Measurements from ENCODE around the gene BDKRB1. TPM values are rescaled to one million over a fixed set of nuclear protein-coding genes. Genes with fewer than 3 reads are reported as not detected.

Gene BDKRB1
- total and polyA plus RNA-seq, 9 of the 15 experiments (the other 6 are each of a cell fraction or from before 2014, with no cell fraction given): 0.06 to 0.23 (median 0.09) TPM; not detected in 1

DNA sequence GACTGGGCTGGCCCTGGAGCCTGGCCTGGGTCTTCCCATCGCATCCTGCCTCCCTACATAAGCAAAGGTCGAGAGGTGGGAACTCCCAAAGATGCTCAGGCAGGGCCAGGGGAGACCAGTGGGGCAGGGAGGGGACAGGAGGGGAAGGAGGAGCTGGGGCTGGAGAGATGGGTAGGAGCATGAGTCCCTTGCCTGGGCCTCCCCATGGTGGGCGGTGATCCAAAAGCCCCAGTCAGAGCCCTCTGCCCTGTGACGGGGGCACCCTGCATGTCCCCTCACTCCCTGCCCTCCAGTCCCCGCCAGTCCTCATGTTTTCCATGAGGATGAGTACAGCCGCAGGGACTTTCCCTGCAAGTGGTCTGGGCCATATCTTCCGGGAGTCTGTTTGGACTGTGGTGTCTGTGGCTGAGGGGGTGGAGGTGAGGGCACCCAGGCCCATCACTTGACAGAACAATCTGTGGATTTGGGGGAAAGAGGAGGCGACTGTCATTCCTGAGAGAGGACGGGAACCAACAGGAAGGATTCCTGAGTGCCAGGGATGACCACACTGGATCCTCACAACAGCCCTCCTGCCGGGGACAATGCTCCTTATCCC, 42.0 kb upstream of the BDKRB1 start (continued):
- TF ChIP-seq, protein P1, sequence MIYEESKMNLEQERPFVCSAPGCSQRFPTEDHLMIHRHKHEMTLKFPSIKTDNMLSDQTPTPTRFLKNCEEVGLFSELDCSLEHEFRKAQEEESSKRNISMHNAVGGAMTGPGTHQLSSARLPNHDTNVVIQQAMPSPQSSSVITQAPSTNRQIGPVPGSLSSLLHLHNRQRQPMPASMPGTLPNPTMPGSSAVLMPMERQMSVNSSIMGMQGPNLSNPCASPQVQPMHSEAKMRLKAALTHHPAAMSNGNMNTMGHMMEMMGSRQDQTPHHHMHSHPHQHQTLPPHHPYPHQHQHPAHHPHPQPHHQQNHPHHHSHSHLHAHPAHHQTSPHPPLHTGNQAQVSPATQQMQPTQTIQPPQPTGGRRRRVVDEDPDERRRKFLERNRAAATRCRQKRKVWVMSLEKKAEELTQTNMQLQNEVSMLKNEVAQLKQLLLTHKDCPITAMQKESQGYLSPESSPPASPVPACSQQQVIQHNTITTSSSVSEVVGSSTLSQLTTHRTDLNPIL (CRISPR knock-in tag; IDR thresholded peaks at IDR 0.05): no peak
- TF ChIP-seq ETS2 (tag; IDR thresholded peaks at IDR 0.05; ENCODE audit: borderline replicate concordance, poor library complexity, severe bottlenecking): no peak

DNA sequence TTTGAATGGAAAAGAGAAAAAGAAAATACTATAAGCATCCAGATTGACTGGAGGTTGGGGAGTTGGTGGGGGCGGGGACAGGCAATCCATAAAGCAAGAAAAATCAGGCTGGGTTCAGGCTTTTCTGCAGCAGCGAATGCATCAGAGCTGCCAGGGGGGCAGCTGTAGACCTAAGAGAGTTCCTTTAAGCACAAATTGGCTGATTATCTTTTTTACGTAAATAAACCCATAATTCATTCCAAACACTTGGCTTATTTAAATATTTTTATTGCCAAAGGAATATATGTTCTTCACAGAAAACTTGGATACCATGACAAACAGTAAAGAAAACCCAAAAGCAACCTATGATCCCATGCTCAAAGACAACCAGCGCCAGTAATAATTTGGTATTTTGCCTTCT, 41.2 kb upstream of the BDKRB1 start:
- H3K9me1 ChIP-seq (ENCODE audit: control insufficient read depth, insufficient read depth, low read length): no peaks in the 10 kb centered on the region
- BruUV-seq (replicated peaks): no TSS peak
- H3K4me3 ChIP-seq: no peak overlapping the region
- H4K20me1 ChIP-seq (replicated peaks; ENCODE audit: control insufficient read depth, insufficient read depth, low read length): no peaks in the 10 kb centered on the region; the same call in 1 of the 2 replicates
- H3K27ac ChIP-seq (ENCODE audit: extremely low read depth, low read depth, low read length): no peak overlapping the region
- in situ Hi-C loops (cut with MboI) (no loop called here), intact Hi-C loops (cut with micrococcal nuclease) (no loop called here)
- ChIA-PET CTCF (ENCODE audit: low intra/inter-chr PET ratio) (no interaction called here), POLR2A (no interaction called here)
- H3K9me3 ChIP-seq (replicated peaks; ENCODE audit: control insufficient read depth, insufficient read depth, low read depth, low read length): no peaks in the 10 kb centered on the region
- peaks cover 0 to 25% of the 10 kb centered on the region in 2 experiments; a peak in 3 of 5 replicates for H3K27me3 ChIP-seq (ENCODE audit: control insufficient read depth in 2 of 2, insufficient read depth in 2 of 2, low read length in 2 of 2)
- FAIRE-seq (no peak), ATAC-seq (no peak), DNase-seq (ENCODE audit: extremely low read depth in 1 of 4, low spot score in 3 of 4) (no peak)
- H2AFZ ChIP-seq (ENCODE audit: low read depth, low read length): no peak overlapping the region
- TF ChIP-seq POLR2G (IDR thresholded peaks at IDR 0.05; ENCODE audit: low read depth, low read length): no peak
- TF ChIP-seq EGR1 (conservative IDR thresholded peaks at IDR 0.05): no peak
- no peak for TF ChIP-seq NR1H2 (CRISPR knock-in tag; IDR thresholded peaks at IDR 0.05)
- TF ChIP-seq ZFP36 (IDR thresholded peaks at IDR 0.05; ENCODE audit: low read depth, low read length, partially characterized antibody): no peak
- no peak for TF ChIP-seq CUX1 (CRISPR knock-in tag; IDR thresholded peaks at IDR 0.05)
- TF ChIP-seq CHCHD3 (CRISPR knock-in tag; IDR thresholded peaks at IDR 0.05): no peak
- no peak for TF ChIP-seq MAZ (CRISPR knock-in tag; conservative IDR thresholded peaks at IDR 0.05 in 1 of 2, IDR thresholded peaks at IDR 0.05 in 1 of 2)
- TF ChIP-seq ZNF444 (CRISPR knock-in tag; IDR thresholded peaks at IDR 0.05): no peak
- TF ChIP-seq SLC30A9 (CRISPR knock-in tag; IDR thresholded peaks at IDR 0.05): no peak
- no peak for TF ChIP-seq ZSCAN32 (CRISPR knock-in tag; IDR thresholded peaks at IDR 0.05)
- TF ChIP-seq MAFF (IDR thresholded peaks at IDR 0.05; ENCODE audit: low read length): no peak
- no peak for TF ChIP-seq HNRNPL (IDR thresholded peaks at IDR 0.05; ENCODE audit: low read depth, low read length)
- H3K79me2 ChIP-seq (ENCODE audit: control insufficient read depth, insufficient read depth, low read length): no peaks in the 10 kb centered on the region
- no peak overlapping the region for H3K4me2 ChIP-seq (ENCODE audit: insufficient read depth, low read length)
- no peak overlapping the region for H3K9ac ChIP-seq (ENCODE audit: insufficient read depth in 1 of 2, low read depth in 2 of 2, low read length in 2 of 2)
- H3K36me3 ChIP-seq (ENCODE audit: control insufficient read depth, insufficient read depth, low read length): no peaks in the 10 kb centered on the region
- H3K4me1 ChIP-seq (replicated peaks in 1 of 2; ENCODE audit: control insufficient read depth in 2 of 2, insufficient read depth in 2 of 2, low read length in 2 of 2): no peaks in the 10 kb centered on the region
- 0% methylated on average over 4 of the region's 4 CpGs for WGBS (ENCODE audit: insufficient coverage, low coverage, missing lambda C conversion rate)
